Colon (tissue), 2 donors: Measurements from ENCODE around the gene KLB.
"Not testable (repeated sequence)": the region's sequence is repeated elsewhere in the genome, so short reads cannot be mapped to it uniquely, and the experiment has no call there.

Experiments
- FAIRE-seq: peaks from 2 replicates; lab custom pipeline; 2012; peaks lifted over from hg19 to GRCh38; lab: Jason Lieb, UNC
- donor health status: control.
- donor health status: control.

Gene KLB

DNA sequence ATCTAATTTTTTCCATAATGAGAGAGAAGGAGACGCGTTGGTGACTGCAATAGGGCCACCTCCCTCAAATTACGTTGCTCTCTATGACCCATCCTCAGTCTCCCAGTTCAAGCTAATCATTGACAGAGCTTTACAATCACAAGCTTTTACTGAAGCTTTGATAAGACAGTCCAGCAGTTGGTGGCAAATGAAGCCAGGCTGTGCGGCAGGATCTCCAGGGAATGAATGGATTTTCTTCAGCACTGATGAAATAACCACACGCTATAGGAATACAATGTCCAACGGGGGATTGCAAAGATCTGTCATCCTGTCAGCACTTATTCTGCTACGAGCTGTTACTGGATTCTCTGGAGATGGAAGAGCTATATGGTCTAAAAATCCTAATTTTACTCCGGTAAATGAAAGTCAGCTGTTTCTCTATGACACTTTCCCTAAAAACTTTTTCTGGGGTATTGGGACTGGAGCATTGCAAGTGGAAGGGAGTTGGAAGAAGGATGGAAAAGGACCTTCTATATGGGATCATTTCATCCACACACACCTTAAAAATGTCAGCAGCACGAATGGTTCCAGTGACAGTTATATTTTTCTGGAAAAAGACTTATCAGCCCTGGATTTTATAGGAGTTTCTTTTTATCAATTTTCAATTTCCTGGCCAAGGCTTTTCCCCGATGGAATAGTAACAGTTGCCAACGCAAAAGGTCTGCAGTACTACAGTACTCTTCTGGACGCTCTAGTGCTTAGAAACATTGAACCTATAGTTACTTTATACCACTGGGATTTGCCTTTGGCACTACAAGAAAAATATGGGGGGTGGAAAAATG, at the start of gene KLB:
KLB (plus strand) TSS at position 168 of the 821 bp plus-strand sequence; CDS start at position 188, 20 bp downstream.
- FAIRE-seq: no peak

DNA sequence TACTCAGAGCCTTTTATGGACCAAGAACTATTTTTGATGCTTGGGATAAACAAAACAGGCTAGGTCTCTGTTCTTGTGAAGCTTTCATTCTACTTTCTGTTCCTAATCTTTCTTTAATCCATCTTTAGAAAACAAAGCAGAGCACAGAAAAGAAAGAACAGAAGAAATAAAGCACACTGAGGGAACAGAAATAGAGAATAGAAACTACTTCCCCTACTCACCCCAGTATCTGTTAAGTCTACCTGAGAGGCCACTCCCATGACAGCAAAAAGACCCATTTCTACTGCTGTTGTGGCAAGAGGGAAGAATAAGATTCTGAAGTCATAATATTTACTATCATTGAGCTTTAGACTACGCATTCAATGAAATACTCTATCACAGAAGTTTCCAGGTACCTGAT, 49.7 kb upstream of the KLB start:
- FAIRE-seq: no peak

DNA sequence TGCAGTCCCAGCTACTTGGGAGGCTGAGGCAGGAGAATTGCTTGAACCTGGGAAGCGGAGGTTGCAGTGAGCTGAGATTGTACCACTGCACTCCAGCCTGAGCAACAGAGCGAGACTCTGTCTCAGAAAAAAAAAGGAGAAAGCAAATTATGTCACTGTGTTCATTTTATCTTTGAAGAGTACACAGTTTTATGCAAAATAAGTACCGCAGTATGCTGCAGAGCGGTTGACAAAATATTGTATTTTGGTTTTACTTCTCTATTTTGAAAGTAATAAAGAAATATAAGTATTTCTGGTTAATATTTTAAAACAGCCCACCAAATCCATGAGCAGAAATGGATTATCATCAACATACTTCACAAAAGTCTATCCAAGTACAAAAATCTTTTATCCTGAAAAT, 46.1 kb upstream of the KLB start:
- FAIRE-seq: not testable (repeated sequence)

DNA sequence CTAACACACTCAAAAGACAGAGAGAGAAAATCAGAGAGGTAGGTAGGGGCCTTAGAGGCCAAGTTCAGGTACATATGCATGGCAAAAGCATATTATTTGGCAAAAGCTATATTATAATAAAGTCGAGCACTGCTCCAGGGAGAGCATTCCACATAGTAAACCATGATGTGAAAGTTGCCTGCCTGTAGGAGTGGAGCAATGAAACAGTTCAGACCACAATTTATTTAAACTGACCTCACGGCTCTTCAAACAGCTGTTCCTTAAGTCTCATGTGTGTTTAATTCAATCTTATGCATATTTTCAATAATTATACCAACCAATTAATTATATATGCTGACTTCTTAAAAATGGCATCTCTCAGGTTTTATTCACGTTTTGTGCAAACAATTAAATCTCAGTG, 43.9 kb upstream of the KLB start:
- no peak for FAIRE-seq

DNA sequence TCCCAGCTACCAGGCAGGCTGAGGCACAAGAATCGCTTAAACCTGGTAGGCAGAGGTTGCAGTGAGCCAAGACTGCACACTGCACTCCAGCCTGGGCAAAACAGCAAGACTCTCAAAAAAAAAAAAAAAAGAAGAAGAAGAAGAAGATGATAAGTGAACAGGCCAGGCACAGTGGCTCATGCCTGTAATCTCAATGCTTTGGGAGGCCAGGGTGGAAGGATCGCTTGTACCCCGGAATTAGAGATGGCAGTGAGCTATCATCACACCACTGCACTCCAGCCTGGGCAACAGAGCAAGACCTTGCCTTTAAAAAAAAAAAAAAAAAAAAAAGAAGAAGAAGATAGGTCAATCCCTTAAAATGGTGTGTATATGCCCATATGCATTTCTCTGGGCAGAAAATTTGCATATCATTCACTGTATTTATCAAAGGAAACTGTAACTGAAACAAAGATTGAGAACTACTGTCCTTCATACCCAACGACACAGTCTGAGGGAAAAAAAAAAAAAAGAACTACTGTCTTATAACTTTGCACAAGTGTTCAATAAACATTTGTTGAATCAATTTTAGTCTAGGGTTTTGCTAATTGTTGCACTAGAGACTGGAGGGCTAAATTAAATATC, 42.8 kb upstream of the KLB start:
- FAIRE-seq: no peak

DNA sequence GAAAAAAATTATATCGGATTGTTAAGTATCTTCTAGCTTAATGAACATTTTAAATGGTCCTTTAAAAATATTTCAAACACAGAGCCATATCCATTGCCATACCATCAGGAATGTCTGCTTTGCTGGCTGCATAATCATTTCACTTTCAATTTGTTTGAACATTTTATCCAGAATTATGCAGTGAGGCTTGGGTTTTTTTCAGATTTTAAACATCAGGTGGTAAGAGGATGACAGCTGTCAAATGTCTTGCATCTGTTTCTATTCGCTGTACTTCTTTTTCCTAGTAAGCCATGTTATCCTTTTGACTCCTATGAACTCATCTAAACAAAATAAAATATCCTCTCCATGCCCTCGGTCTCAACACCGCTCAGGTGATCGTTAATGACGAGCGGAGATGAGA, 41.4 kb upstream of the KLB start:
- FAIRE-seq: no peak

DNA sequence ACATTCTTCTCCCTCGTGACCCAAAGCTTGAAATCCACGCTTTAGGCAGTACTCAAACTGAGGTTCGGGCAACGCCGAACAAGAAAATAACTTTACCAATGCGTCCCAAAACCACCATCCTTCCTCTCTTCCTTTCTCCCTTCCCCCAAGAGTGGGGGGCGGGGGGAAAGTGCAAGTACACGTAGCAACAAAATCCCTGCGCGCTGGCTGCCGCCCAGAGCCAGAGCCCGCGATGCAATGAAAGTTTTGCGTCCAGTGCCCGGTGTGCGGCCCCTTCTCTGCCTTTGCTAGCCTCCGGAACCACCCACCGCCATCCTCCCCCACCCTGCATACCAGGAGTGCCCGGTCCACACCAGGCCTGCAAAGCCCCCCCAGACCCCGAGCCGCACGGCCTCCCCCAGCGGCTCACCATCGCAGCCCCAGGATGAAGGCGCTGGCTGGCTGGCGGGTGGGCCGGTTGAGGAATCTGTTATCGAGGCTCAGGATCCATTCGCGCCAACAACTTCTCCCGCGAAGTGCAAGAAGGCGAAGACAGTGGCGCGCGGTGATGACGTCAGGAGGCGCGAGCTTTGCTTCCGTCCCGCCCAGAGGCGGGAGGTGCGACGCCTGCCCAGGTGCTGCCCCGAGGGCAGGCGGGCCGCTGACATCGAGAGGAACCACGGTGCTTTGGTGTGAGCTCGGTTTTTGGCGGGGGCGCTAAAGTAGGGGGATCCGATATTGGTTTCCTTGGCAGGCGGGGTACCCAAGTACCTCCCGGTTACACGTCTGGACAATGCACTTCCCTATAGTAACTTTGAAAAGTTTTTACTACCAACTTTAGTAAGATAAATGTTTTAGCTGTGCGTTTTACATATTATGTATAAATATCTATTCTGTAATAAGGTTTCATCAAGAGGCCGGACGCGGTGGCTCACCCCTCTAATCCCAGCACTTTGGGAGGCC, 40.6 kb upstream of the KLB start, which contains the start of gene RFC1:
RFC1 (minus strand) TSS at position 533 of the 942 bp plus-strand sequence; CDS start at position 412, 121 bp downstream.
- no peak for FAIRE-seq

DNA sequence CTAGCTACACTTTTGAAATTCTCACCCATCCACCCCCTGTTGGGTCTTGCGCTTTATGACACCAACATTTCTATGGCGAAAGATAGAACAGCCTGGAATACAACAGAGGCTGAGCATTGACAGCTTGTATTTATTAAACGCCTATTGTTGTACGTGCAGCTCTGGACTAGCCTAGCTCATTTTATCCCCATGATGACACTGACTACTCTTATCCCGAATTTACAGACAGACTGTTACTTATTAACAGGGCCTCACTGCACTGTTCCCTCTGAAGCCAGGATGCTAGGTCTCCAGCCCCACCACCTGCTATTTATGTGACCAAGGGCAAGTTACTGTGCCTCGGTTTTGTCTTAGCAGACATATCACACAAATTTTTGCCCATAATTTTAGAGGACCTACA, 39.6 kb upstream of the KLB start:
- no peak for FAIRE-seq

DNA sequence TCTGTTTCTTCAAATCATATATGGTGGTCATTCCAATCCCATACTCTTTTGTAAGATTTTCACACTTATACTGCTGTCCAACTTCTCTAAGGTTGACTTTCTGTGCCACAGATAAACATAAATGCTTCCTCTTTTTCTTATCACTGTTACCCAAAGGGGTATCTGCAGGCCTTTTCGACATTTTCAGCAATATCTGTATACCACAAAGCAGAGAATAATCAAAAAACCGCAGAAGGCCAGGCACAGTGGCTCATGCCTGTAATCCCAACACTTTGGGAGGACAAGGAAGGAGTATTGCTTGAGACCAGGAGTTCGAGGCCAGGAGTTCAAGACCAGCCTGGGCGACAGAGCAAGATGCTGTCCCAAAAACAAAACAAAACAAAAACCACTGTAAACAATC, 37.4 kb upstream of the KLB start:
- no peak for FAIRE-seq

DNA sequence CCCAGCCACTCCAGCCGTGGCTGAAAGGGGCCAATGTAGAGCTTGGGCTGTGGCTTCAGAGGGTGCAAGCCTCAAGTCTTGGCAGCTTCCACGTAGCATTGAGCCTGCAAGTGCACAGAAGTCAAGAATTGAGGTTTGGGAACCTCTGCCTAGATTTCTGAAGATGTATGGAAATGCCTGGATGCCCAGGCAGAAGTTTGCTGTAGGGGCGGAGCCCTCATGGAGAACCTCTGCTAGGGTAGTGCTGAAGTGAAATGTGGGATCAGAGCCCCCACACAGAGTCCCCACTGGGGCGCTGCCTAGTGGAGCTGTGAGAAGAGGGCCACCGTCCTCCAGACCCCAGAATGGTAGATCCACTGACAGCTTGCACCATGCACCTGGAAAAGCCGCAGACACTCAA, 35.5 kb upstream of the KLB start:
- not testable (repeated sequence) for FAIRE-seq

DNA sequence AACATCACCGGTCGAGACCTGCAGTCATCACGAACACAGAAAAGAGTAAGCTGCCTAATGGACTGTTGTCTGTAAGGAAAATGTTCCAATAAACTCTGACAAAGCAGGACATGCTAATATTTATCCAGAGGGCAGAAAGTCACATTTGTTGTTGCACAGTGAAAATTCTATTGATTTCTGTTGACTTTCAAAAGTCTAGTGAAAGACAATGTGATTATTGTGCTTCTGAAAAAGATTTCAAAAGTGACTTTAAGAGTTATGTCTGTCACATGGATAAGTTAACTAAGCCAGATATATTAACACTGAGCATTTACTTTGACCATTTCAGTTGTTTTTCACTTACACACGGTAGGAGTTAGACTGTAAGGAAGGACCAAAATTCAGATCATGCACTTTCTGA, 31.3 kb upstream of the KLB start:
- no peak for FAIRE-seq

DNA sequence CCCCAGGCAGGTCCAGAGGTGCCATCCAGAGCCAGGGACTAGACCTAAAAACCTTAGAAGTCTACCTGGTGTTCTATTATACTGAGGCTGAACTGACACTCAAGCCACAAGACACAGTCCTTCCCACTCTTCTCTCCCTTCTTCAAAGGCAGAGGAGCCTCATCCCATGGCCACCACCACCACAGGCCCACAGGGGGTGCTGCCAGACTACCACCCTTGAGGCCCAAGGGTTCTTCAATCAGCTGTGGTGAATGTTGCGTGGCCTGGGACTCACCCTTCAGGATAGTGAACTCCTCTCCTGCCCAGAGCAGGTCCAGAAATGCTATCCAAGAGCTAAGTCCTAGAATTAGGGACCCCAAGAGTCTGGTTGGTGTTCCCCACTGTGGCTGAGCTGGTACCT, 23.0 kb upstream of the KLB start:
- FAIRE-seq: no peak

DNA sequence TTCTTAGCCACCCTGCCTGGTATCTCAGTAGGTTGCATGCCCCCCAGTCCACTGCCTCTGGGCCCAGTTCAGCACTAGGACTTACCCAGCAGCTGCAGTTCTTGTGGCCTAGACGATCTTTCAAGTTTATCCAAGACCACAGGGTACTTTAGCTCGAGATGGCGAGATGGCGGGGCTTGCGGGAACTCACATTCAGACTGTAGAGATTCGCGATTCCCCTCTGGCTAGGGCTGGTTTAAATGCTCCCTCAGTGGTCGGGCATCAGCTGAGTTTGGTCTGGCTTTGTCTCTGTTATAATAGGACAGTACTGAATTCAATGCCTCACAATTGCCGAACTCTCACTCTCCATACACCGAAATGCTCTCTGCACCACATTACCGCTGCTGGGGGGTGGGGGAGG, 22.2 kb upstream of the KLB start:
- FAIRE-seq: no peak

DNA sequence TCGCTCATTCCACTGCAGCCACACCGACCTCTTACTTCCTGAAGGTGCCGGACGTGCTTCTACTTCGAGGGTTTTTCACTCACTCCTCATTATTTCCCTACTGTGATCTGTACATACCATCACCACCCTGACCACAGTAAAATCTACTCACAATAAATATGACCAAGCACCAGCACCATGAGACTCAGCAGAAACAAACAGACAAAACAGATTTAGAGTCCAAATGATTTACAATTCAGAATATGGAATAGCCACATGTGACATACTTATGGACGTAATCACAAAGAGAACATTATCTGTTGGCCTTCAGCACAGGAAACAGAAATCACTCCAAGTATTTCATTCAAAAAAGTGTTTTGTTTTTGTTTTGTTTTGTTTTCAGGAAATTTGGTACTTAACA, 16.1 kb upstream of the KLB start:
- no peak for FAIRE-seq

DNA sequence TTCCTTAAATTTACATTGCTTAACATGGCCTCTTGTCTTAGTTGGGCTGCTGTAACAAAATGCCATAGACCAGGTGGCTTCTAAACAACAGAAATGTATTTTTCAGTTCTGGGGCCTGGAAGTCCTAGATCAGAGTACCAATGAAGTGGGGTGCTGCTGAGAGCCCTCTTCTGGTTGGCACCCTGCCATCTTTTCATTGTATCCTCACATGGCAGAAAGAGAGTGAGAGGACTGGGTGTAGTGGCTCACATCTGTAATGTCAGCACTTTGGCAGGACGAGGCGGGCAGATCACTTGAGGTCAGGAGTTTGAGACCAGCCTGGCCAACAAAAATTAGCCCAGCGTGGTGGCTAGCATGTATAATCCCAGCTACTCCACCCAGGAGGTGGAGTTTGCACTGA, 12.0 kb upstream of the KLB start:
- no peak for FAIRE-seq

DNA sequence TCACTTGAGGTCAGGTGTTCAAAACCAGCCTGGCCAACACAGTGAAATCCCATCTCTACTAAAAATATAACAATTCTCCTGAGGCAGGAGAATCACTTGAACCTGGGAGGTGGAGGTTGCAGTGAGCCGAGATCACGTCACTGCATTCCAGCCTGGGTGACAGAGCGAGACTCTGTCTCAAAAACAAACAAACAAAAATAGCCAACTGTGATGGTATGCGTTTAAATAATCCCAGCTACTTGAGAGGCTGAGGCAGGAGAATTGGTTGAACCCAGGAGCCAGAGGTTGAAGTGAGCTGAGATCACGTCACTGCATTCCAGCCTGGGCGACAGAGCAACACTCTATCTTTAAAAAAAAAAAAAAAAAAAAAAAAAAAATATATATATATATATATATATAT, 5.1 kb upstream of the KLB start:
- not testable (repeated sequence) for FAIRE-seq

DNA sequence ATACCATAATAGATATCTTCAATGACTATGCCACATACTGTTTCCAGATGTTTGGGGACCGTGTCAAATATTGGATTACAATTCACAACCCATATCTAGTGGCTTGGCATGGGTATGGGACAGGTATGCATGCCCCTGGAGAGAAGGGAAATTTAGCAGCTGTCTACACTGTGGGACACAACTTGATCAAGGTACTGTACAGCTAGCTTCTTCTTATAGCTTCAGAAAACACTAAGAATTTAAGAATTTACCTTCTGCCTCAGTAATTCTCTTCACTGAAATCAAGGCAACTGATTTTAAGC, 805 bp downstream of the KLB start:
- FAIRE-seq: no peak

DNA sequence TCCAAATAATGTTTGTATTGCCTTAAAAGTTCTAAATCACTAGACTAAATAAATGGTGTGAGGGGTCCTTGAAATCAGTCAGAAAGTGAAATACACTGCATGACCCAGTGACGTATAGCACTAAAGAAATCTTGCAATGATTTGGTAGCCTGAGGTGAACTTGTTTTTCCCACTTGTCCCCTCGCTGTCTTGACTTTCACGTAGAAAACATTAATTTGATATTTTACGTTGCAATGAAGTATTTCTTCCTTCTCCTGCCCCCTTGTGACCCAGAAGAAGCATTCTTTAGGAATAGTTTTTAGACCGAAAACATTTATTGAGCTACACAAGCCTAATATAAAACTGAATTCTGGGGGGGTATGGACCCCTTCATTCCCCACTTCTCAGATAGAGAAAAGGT, 3.7 kb downstream of the KLB start:
- no peak for FAIRE-seq

DNA sequence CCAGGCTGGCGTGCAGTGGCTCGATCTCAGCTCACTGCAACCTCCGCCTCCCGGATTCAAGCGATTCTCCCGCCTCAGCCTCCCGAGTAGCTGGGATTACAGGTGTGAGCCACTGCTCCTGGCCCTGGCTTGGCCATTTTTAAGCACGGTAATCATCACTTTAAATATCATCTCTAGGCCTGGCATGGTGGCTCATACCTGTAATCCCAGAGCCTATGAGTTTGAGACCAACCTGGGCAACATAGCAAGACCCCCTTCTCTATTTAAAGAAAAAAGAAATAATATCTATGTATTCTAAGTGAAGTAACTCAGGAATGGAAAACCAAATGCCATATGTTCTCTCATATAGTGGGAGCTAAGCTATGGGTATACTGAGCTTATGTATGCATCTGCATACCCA, 4.8 kb downstream of the KLB start:
- not testable (repeated sequence) for FAIRE-seq

DNA sequence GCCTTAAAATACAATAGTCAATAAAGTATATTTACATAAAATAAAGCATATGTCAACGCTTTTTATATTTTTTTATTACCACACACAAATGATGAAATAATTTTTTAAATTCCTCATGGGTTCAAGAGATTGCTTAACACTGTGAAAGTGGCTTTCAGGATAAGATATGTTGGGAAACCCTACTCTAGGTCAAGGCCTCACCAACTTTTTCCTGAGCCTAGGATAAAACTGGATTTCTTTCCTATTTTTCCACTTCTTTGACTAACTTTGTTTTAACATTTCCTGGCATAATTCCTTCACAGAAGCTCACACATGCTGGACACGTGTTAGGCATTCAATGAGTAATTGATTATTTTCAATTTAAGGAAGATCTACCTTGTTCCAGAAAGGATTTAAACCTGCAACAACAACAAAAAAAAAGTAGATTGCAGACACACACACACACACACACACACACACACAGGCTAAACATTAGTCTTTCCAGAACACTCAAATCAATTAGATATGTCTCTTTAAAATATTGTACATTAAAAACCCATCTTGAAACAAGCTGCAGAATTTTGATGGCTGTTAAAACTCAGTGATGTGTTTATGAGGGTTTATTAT, 9.1 kb downstream of the KLB start:
- no peak for FAIRE-seq

DNA sequence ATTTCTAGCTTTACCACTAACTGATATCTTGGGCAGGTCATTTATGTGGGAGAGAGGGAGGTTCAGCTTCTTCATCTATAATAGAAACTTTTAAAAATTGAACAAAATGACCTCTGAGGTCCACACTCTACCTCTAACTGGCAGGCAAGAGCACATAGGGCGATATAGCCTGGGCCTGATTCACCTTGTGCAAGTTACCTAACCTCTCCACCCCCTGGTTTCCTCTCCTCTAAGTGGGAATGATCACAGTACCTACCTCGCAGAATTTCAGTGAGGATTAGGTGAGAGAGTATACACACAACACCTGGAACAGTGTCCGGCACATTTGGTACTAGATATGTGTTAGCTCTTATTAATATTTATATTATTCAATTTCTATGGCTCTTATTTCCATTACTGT, 15.5 kb downstream of the KLB start:
- no peak for FAIRE-seq

DNA sequence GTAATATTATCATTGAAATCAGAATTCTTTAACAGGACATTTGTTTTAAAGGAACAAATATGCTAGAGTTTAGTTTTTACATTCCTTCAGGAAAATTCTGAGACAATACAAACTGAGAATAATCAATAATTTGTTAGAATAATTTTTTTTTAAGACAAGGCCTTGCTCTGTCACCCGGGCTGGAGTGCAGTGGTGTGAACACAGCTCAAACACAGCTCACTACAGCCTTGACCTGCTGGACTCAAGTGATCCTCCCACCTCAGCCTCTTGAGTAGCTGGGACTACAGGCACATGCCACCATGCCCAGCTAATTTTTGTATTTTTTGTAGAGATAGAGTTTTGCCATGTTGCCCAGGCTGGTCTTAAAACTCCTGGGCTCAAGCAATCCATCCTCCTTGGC, 18.6 kb downstream of the KLB start:
- FAIRE-seq: not testable (repeated sequence)
